Frontal cortex (tissue), 4 donors: ENCODE measurements around the gene KRTAP29-1. TPM values are rescaled to one million over a fixed set of nuclear protein-coding genes. Genes with fewer than 3 reads are reported as not detected.
"Not testable (repeated sequence)": the region's sequence is repeated elsewhere in the genome, so short reads cannot be mapped to it uniquely, and the experiment has no call there.

Experiments
- DNase-seq, 2 donors: peaks; one replicate each; pipeline ENCODE4 v3.0.0; 2012; ENCODE audit warnings: low spot score in 2 of 2
- FAIRE-seq: peaks from 2 replicates; lab custom pipeline; 2012; peaks lifted over from hg19 to GRCh38; lab: Jason Lieb, UNC
- small RNA-seq: library from RNA; depleted of rRNA; stranded (forward); fragments of <200 nt; gene quantifications from one replicate; pipeline ENCODE3, GENCODE V24; 2014
- total RNA-seq: library from RNA; depleted of rRNA; stranded (reverse); fragments of >200 nt; gene quantifications from one replicate; pipeline ENCODE4 v1.2.3, GENCODE V29; 2014
- donor health status: control.
- donor health status: control.
- donor health status: control.

The KRTAP29-1 gene
- total RNA-seq, 1 donor from 2014 or later = not detected

DNA sequence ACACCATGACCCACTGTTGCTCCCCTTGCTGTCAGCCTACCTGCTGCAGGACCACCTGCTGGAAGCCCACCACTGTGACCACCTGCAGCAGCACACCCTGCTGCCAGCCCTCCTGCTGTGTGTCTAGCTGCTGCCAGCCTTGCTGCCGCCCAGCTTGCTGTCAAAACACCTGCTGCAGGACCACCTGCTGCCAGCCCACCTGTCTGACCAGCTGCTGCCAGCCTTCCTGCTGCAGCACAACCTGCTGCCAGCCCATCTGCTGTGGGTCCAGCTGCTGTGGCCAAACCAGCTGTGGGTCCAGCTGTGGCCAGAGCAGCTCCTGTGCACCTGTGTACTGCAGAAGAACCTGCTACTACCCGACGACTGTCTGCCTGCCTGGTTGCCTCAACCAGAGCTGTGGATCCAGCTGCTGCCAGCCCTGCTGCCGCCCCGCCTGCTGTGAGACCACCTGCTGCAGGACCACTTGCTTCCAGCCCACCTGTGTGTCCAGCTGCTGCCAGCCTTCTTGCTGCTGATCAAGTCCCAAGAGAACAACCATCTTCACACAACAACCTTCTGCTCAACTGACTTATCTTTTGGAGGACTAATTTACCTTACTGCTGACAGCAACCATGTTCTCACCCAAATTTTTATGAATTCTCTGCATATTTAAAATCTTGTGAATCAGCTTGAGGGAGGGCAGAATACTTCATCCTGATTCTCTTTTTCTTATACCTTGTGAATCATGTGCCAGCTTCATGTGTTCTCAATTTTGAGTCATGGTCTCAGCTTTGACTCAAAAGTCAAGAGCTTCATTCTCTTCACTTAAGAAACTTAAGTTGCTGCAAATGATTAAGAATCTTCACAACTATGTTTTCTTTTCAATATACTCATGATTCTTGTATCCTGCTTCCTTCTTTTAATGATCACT is 47.0 kb downstream of the KRTAP29-1 start, which contains the start of gene KRTAP9-9:
Gene KRTAP9-9 (plus strand): TSS at position 4 of the 910 bp plus-strand sequence.
- not testable (repeated sequence) for DNase-seq, FAIRE-seq

DNA sequence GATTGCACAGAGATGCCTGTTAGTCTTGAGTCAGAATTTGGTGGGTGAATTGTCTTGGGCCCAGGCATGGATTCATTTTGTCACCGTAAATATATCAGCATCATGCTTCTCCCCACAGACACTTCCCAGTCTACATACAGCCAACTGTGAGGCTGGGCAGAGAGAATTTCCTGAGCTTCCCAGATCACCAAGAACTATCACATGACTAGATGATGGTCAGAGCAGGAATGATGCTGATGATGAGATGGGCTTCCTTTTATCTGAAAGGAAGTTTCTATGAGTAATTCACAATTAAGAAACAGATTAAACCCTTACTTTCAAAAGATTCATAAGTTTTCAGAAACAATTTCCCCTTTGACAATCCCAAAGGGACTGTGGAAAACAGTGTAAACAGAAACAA is 47.8 kb downstream of the KRTAP29-1 start:
- FAIRE-seq (no peak), DNase-seq (no peak)

Small RNA genes lying within 50 kb of the gene (small RNA-seq; reads per million reads assigned to genes)
- gene KRTAP9-10P = not detected

Other genes with a start within 250 kb of the KRTAP29-1 start
- not detected for gene KRTAP2-2, start 247.6 kb downstream of the KRTAP29-1 start, total RNA-seq
- gene KRTAP2-3, start 242.7 kb downstream of the KRTAP29-1 start, total RNA-seq = not detected
- gene KRTAP2-4, start 237.0 kb downstream of the KRTAP29-1 start, total RNA-seq = not detected
- not detected for gene KRTAP4-7, start 218.7 kb downstream of the KRTAP29-1 start, total RNA-seq
- not detected for gene KRTAP4-8, start 204.7 kb downstream of the KRTAP29-1 start, total RNA-seq
- not detected for gene KRTAP4-16, start 200.6 kb downstream of the KRTAP29-1 start, total RNA-seq
- gene KRTAP4-9, start 197.5 kb downstream of the KRTAP29-1 start, total RNA-seq = not detected
- not detected for gene KRTAP4-11, start 184.5 kb downstream of the KRTAP29-1 start, total RNA-seq
- gene KRTAP4-12, start 178.7 kb downstream of the KRTAP29-1 start, total RNA-seq = not detected
- not detected for gene KRTAP4-6, start 162.3 kb downstream of the KRTAP29-1 start, total RNA-seq
- not detected for gene KRTAP4-5, start 153.0 kb downstream of the KRTAP29-1 start, total RNA-seq
- not detected for gene KRTAP4-4, start 142.1 kb downstream of the KRTAP29-1 start, total RNA-seq
- not detected for gene KRTAP4-3, start 134.6 kb downstream of the KRTAP29-1 start, total RNA-seq
- gene KRTAP4-2, start 124.6 kb downstream of the KRTAP29-1 start, total RNA-seq = not detected
- gene KRTAP4-1, start 117.9 kb downstream of the KRTAP29-1 start, total RNA-seq = not detected
- gene KRTAP9-1, start 113.0 kb downstream of the KRTAP29-1 start, total RNA-seq = not detected
- not detected for gene KRTAP9-2, start 76.2 kb downstream of the KRTAP29-1 start, total RNA-seq
- gene KRTAP9-3, start 70.4 kb downstream of the KRTAP29-1 start, total RNA-seq = not detected
- not detected for gene KRTAP9-8, start 64.9 kb downstream of the KRTAP29-1 start, total RNA-seq
- not detected for gene KRTAP9-4, start 53.2 kb downstream of the KRTAP29-1 start, total RNA-seq
- gene KRTAP9-9, start 47.5 kb downstream of the KRTAP29-1 start, total RNA-seq = not detected
- not detected for gene KRTAP9-6, start 37.5 kb downstream of the KRTAP29-1 start, total RNA-seq
- gene KRTAP9-7, start 27.2 kb downstream of the KRTAP29-1 start, total RNA-seq = not detected
- not detected for gene KRTAP16-1, start 6.5 kb upstream of the KRTAP29-1 start, total RNA-seq
- gene KRTAP17-1, start 12.9 kb upstream of the KRTAP29-1 start, total RNA-seq = not detected
- gene KRT33A, start 48.0 kb upstream of the KRTAP29-1 start, total RNA-seq = not detected
- gene KRT33B, start 67.0 kb upstream of the KRTAP29-1 start, total RNA-seq = not detected
- gene KRT34, start 79.5 kb upstream of the KRTAP29-1 start, total RNA-seq = 0.41 TPM
- gene KRT31, start 94.8 kb upstream of the KRTAP29-1 start, total RNA-seq = 1.2 TPM
- not detected for gene KRT37, start 121.7 kb upstream of the KRTAP29-1 start, total RNA-seq
- gene KRT38, start 138.1 kb upstream of the KRTAP29-1 start, total RNA-seq = not detected
- not detected for gene KRT32, start 164.5 kb upstream of the KRTAP29-1 start, total RNA-seq
- gene KRT35, start 178.3 kb upstream of the KRTAP29-1 start, total RNA-seq = not detected
- gene KRT36, start 187.1 kb upstream of the KRTAP29-1 start, total RNA-seq = not detected
- gene KRT13, start 202.8 kb upstream of the KRTAP29-1 start, total RNA-seq = not detected
- gene KRT15, start 216.0 kb upstream of the KRTAP29-1 start, total RNA-seq = not detected
- 24.5 TPM for gene KRT19, start 225.5 kb upstream of the KRTAP29-1 start, total RNA-seq